GM19043 (cell line): ENCODE measurements around the gene IFITM10.

Experiments
- ATAC-seq: cut with Tn5 transposase; IDR thresholded peaks from one replicate; pipeline ENCODE4 v1.9.1; 2021; ENCODE audit warnings: low read depth; ENCODE audit not compliant: unreplicated experiment

The IFITM10 gene

GRCh38 chr11:1727096-1727690 is 23.2 kb downstream of the IFITM10 start:
- ATAC-seq, result no peak

GRCh38 chr11:1719781-1720180 is 30.6 kb downstream of the IFITM10 start:
- no peak for ATAC-seq

GRCh38 chr11:1718326-1718725 is 32.1 kb downstream of the IFITM10 start:
- no peak for ATAC-seq

- no peak for ATAC-seq
These were observed 32.6 kb downstream of the IFITM10 start for GRCh38 chr11:1717745-1718144.

GRCh38 chr11:1714908-1715885 is 35.2 kb downstream of the IFITM10 start:
- ATAC-seq, result no peak

- ATAC-seq, result no peak
These were observed 41.7 kb downstream of the IFITM10 start for GRCh38 chr11:1708716-1709115.

- ATAC-seq, result no peak
These were observed 42.6 kb downstream of the IFITM10 start for GRCh38 chr11:1707751-1708150.

- no peak for ATAC-seq
These were observed 43.6 kb downstream of the IFITM10 start for GRCh38 chr11:1706634-1707400.

GRCh38 chr11:1705126-1706052 is 45.0 kb downstream of the IFITM10 start:
- no peak for ATAC-seq

- ATAC-seq, result no peak
These were observed 47.2 kb downstream of the IFITM10 start for GRCh38 chr11:1703146-1703545.

GRCh38 chr11:1702506-1702905 is 47.9 kb downstream of the IFITM10 start:
- ATAC-seq, result no peak

GRCh38 chr11:1701091-1701807 is 49.1 kb downstream of the IFITM10 start:
- ATAC-seq, result no peak

- ATAC-seq, result no peak
These were observed 50.6 kb downstream of the IFITM10 start for GRCh38 chr11:1699771-1700170.

- no peak for ATAC-seq
These were observed 53.5 kb downstream of the IFITM10 start, which contains the start of gene KRTAP5-6 for GRCh38 chr11:1696608-1697570. Gene KRTAP5-6 (plus strand): TSS chr11:1697195. CDS start chr11:1697246, 51 bp downstream.

- ATAC-seq, result no peak
These were observed 54.8 kb downstream of the IFITM10 start for GRCh38 chr11:1695548-1696108.

- ATAC-seq, result no peak
These were observed 55.4 kb downstream of the IFITM10 start for GRCh38 chr11:1694846-1695547.
